Breast epithelium (tissue), 3 donors: ENCODE results near the gene BCCIP.

Experiments
- CTCF ChIP-seq, 3 donors: fragments of 450-650 bp; IDR thresholded peaks; one replicate each; pipeline ENCODE4 v1.5.1; 2016 to 2017; ENCODE audit warnings: antibody characterized with exemption in 3 of 3, mild to moderate bottlenecking in 3 of 3, moderate library complexity in 3 of 3
- POLR2A ChIP-seq: fragments of 450-650 bp; IDR thresholded peaks from one replicate; pipeline ENCODE4 v1.6.1; 2016; ENCODE audit warnings: antibody characterized with exemption, mild to moderate bottlenecking, moderate library complexity

GRCh38 chr10:125773687-125774543 is 49.4 kb upstream of the BCCIP start:
- TF ChIP-seq CTCF (IDR thresholded peaks at IDR 0.05) (no peak), POLR2A (no peak)
